ENCODE measurements around the gene CLASP1. TPM values are rescaled to one million over a fixed set of nuclear protein-coding genes. Genes with fewer than 3 reads are reported as not detected.
"Not testable (repeated sequence)": the region's sequence is repeated elsewhere in the genome, so short reads cannot be mapped to it uniquely, and the experiment has no call there.

The CLASP1 gene
- total RNA-seq, 1 donor from 2014 or later, result 90.4 TPM

DNA sequence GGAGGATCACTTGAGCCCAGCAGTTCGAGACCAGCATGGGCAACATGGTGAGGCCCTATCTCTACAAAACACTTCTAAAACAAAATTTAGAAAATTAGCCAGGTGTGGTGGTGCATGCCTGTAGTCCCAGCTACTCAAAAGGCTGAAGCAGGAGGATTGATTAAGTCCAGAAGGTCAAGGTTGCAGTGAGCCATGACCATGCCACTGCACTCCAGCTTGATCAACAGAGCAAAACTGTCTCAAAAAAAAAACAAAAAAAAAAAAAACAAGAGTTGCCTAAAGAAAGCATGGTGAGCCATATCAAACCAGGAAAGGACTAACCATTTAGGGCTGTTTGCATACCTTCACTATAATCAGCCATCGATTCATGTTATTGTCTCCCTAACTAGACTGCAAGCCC is 4.5 kb downstream of the CLASP1 start:
- TF ChIP-seq POLR2A (IDR thresholded peaks at IDR 0.05) (no peak), POLR2AphosphoS5 (IDR thresholded peaks at IDR 0.05; ENCODE audit: insufficient read depth in 1 of 2, low read depth in 1 of 2) (no peak)
- TF ChIP-seq, protein P1, sequence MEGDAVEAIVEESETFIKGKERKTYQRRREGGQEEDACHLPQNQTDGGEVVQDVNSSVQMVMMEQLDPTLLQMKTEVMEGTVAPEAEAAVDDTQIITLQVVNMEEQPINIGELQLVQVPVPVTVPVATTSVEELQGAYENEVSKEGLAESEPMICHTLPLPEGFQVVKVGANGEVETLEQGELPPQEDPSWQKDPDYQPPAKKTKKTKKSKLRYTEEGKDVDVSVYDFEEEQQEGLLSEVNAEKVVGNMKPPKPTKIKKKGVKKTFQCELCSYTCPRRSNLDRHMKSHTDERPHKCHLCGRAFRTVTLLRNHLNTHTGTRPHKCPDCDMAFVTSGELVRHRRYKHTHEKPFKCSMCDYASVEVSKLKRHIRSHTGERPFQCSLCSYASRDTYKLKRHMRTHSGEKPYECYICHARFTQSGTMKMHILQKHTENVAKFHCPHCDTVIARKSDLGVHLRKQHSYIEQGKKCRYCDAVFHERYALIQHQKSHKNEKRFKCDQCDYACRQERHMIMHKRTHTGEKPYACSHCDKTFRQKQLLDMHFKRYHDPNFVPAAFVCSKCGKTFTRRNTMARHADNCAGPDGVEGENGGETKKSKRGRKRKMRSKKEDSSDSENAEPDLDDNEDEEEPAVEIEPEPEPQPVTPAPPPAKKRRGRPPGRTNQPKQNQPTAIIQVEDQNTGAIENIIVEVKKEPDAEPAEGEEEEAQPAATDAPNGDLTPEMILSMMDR (IDR thresholded peaks at IDR 0.05), result no peak
- Histone ChIP-seq H3K9me3 (no peaks in the 10 kb centered on the region), H3K36me3 (no peaks in the 10 kb centered on the region), H3K4me3 (no peak overlapping the region), H3K27me3 (no peaks in the 10 kb centered on the region), H3K4me1 (peaks cover 36% of the 10 kb centered on the region), H3K27ac (no peak overlapping the region)
- intact Hi-C loops (cut with DNase I), result no loop called here
- no peak for DNase-seq (ENCODE audit: extremely low spot score in 2 of 2)

DNA sequence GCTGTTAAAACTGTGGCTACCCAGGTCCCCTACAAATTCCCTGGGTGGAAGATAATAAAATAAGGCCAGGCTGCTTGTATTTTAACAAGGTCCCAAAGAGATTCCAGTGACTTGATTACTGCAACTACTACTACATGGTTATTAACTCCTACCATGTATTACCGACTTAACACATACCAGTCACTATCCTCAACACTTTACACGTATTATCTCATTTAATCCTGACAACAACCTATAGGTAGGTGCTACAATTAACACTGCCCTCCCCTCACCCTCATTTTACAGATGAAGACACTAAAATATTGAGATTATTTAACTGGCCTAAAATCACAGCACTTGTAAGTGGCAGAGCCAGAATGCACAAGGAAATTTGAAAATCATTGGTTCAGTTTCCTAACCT is 5.4 kb downstream of the CLASP1 start:
- H3K27me3 ChIP-seq, result no peaks in the 10 kb centered on the region
- H3K36me3 ChIP-seq, result no peaks in the 10 kb centered on the region
- TF ChIP-seq, protein P1 (IDR thresholded peaks at IDR 0.05), result no peak
- TF ChIP-seq POLR2A (IDR thresholded peaks at IDR 0.05), result no peak
- no peak for TF ChIP-seq POLR2AphosphoS5 (IDR thresholded peaks at IDR 0.05; ENCODE audit: insufficient read depth in 1 of 2, low read depth in 1 of 2)
- no peak overlapping the region for H3K4me3 ChIP-seq
- intact Hi-C loops (cut with DNase I), result no loop called here
- no peak overlapping the region for H3K27ac ChIP-seq
- H3K9me3 ChIP-seq, result no peaks in the 10 kb centered on the region
- DNase-seq (ENCODE audit: extremely low spot score in 2 of 2), result no peak
- H3K4me1 ChIP-seq, result peaks cover 36% of the 10 kb centered on the region

DNA sequence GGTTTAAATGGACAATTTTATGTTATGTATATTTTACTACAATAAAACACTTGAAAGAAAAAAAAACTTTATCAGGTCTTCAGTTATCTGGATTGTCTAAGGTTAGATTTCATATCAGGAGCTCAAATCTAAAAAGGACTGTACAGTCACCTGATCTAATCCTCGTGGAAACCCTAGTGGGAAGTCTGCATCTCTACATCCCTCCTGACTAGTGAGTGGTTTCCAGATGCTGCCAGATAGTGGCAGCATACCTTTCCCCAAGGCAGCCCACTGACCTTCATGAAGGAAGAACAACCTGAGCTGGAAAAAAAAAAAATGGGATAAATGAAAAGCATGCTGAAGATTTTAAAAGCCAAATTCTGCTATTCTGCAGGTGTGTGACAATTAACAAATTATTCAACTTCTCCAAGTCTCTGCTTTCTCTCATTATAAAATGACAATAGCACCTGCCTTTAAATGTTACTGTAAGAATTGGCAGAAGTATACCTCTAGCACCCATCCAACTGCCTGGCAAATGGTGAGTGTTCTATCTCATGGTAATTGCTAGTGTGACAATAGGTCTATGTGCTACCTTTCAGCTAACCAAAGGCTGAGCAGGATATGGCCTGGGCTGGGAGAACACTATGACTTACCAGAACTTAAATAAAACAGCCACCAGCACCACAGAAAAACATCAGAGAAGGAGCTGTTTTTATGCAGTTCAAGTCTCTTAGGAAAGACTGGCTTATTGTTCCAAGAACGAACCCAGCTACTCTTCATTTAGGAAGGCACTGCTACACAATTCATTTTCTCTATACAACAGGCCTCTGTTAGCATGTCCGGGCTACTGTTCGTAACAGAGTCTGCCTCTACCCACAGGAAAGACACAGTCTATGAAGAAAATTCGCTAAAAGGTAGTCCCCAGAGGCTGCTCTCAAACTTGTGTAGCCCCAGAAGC is 8.6 kb downstream of the CLASP1 start:
- no peak overlapping the region for H3K4me3 ChIP-seq
- peaks cover 12% of the 10 kb centered on the region for H3K4me1 ChIP-seq
- no peak overlapping the region for H3K27ac ChIP-seq
- intact Hi-C loops (cut with DNase I), result no loop called here
- TF ChIP-seq POLR2A (IDR thresholded peaks at IDR 0.05), result no peak
- no peak for TF ChIP-seq POLR2AphosphoS5 (IDR thresholded peaks at IDR 0.05; ENCODE audit: insufficient read depth in 1 of 2, low read depth in 1 of 2)
- TF ChIP-seq, protein P1 (IDR thresholded peaks at IDR 0.05), result no peak
- no peaks in the 10 kb centered on the region for H3K9me3 ChIP-seq
- no peaks in the 10 kb centered on the region for H3K27me3 ChIP-seq
- no peak for DNase-seq (ENCODE audit: extremely low spot score in 2 of 2)
- H3K36me3 ChIP-seq, result no peaks in the 10 kb centered on the region

DNA sequence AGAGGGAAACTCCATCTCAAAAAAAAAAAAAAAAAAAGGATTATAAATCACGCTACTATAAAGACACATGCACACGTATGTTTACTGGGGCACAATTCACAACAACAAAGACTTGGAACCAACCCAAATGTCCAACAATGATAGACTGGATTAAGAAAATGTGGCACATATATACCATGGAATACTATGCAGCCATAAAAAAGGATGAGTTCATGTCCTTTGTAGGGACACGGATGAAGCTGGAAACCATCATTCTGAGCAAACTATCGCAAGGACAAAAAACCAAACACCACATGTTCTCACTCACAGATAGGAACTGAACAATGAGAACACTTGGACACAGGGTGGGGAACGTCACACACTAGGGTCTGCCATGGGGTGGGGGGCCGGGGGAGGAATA is 9.4 kb downstream of the CLASP1 start:
- H3K27me3 ChIP-seq; H3K36me3 ChIP-seq; H3K27ac ChIP-seq; H3K9me3 ChIP-seq; H3K4me3 ChIP-seq; H3K4me1 ChIP-seq; intact Hi-C loops (cut with DNase I); DNase-seq (ENCODE audit: extremely low spot score in 2 of 2): not testable (repeated sequence)

DNA sequence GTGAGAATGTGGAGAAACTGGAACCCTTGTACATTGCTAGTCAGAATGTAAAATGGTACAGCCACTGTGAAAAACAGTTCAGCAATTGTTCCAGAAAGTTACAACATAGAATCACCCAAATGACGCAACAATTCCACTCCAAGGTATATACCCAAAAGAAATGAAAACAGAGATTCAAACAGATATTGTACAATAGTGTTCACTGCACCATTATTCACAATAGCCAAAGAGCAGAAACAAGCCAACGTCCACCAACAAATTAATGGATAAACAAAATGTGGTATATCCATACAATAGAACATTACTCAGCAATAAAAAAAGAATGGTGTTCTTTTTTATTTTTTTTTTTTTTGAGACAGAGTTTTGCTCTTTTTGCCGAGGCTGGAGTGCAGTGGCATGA is 10.9 kb downstream of the CLASP1 start:
- DNase-seq (ENCODE audit: extremely low spot score in 2 of 2), result no peak

More for the DNA sequence above, 10.9 kb downstream of the CLASP1 start:
- Histone ChIP-seq H3K27ac (no peak overlapping the region), H3K9me3 (no peaks in the 10 kb centered on the region), H3K27me3 (no peaks in the 10 kb centered on the region), H3K36me3 (no peaks in the 10 kb centered on the region), H3K4me3 (no peak overlapping the region), H3K4me1 (peaks cover 15% of the 10 kb centered on the region)
- TF ChIP-seq, protein P1 (IDR thresholded peaks at IDR 0.05), result no peak
- TF ChIP-seq POLR2A (IDR thresholded peaks at IDR 0.05) (no peak), POLR2AphosphoS5 (IDR thresholded peaks at IDR 0.05; ENCODE audit: insufficient read depth in 1 of 2, low read depth in 1 of 2) (no peak)
- intact Hi-C loops (cut with DNase I), result no loop called here

All from vagina (tissue), 2 donors.